Peyer's patch (tissue), 4 donors: ENCODE data around the gene SPOCK3. TPM values are rescaled to one million over a fixed set of nuclear protein-coding genes. Genes with fewer than 3 reads are reported as not detected.
"Not testable (repeated sequence)": the region's sequence is repeated elsewhere in the genome, so short reads cannot be mapped to it uniquely, and the experiment has no call there.

Source experiments
- DNase-seq, 3 donors: peaks; one replicate each; pipeline ENCODE4 v3.0.0-alpha.2; 2017 to 2019
- H3K27ac ChIP-seq, 4 donors: fragments of 200-600 bp; sonication (generic); one replicate each; pipeline ENCODE4 v1.5.1; 2016 to 2019
- H3K27me3 ChIP-seq, 2 donors: fragments of 200-600 bp; sonication (generic); one replicate each; pipeline ENCODE4 v1.5.1; 2019
- H3K36me3 ChIP-seq, 3 donors: fragments of 200-600 bp; sonication (generic); one replicate each; pipeline ENCODE4 v1.5.1; 2016 to 2019
- H3K4me1 ChIP-seq, 4 donors: fragments of 200-600 bp; sonication (generic); one replicate each; pipeline ENCODE4 v1.5.1; 2016 to 2019
- H3K4me3 ChIP-seq, 4 donors: fragments of 200-600 bp; sonication (generic); 1 replicate in 3 of 4; 2 replicates in 1 of 4; pipeline ENCODE4 v1.5.1; 2016 to 2019; ENCODE audit warnings: mild to moderate bottlenecking in 1 of 4
- H3K9me3 ChIP-seq, 4 donors: fragments of 200-600 bp; sonication (generic); one replicate each; pipeline ENCODE4 v1.5.1; 2016 to 2019; ENCODE audit warnings: mild to moderate bottlenecking in 1 of 4
- POLR2A ChIP-seq, 2 donors: fragments of 450-650 bp; IDR thresholded peaks; one replicate each; pipeline ENCODE4 v1.5.1; 2017; ENCODE audit warnings: antibody characterized with exemption in 2 of 2, mild to moderate bottlenecking in 2 of 2, moderate library complexity in 2 of 2
- total RNA-seq, 4 donors: library from RNA; depleted of rRNA; stranded (reverse); fragments of >200 nt; gene quantifications; one replicate each; pipeline ENCODE4 v1.1.0, GENCODE V29; 2016
- TF ChIP-seq, protein P1 (sequence below), 6 experiments: fragments of 450-650 bp in 4 of 6; fragments of 200-600 bp in 2 of 6; sonication (generic) in 1 of 6; IDR thresholded peaks; one replicate each; pipeline ENCODE4 v1.5.1; 2017 to 2019; ENCODE audit warnings: antibody characterized with exemption in 6 of 6, mild to moderate bottlenecking in 3 of 6, moderate library complexity in 1 of 6

The SPOCK3 gene
- total RNA-seq, 4 donors from 2014 or later, result 1.7 TPM; not detected in 3

DNA sequence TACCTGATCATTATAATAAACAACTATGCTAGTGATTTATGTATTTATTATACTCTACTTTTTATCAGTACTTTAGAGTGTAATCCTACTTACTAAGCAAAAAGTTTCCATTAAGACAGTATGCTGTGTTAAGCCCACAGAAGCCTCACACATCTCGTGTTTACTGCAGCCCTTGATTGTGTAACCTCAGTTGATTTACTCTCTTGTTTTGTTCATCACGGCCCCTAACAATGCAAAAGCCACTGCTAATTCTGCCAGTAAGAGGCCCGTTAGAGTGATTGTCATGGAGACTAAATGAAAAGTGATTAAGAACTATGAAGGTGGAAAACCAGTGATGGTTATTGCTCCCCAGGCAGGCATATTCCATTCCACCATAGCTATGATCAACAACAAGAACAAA, 436.2 kb downstream of the SPOCK3 start:
- no peaks in the 10 kb centered on the region for H3K4me1 ChIP-seq
- H3K36me3 ChIP-seq, result no peaks in the 10 kb centered on the region
- H3K4me3 ChIP-seq, result no peak overlapping the region
- no peaks in the 10 kb centered on the region for H3K27me3 ChIP-seq
- no peak overlapping the region for H3K27ac ChIP-seq
- no peak for DNase-seq
- no peak for TF ChIP-seq POLR2A (IDR thresholded peaks at IDR 0.05)
- TF ChIP-seq, protein P1, sequence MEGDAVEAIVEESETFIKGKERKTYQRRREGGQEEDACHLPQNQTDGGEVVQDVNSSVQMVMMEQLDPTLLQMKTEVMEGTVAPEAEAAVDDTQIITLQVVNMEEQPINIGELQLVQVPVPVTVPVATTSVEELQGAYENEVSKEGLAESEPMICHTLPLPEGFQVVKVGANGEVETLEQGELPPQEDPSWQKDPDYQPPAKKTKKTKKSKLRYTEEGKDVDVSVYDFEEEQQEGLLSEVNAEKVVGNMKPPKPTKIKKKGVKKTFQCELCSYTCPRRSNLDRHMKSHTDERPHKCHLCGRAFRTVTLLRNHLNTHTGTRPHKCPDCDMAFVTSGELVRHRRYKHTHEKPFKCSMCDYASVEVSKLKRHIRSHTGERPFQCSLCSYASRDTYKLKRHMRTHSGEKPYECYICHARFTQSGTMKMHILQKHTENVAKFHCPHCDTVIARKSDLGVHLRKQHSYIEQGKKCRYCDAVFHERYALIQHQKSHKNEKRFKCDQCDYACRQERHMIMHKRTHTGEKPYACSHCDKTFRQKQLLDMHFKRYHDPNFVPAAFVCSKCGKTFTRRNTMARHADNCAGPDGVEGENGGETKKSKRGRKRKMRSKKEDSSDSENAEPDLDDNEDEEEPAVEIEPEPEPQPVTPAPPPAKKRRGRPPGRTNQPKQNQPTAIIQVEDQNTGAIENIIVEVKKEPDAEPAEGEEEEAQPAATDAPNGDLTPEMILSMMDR (IDR thresholded peaks at IDR 0.05), result no peak
- H3K9me3 ChIP-seq, result no peaks in the 10 kb centered on the region

DNA sequence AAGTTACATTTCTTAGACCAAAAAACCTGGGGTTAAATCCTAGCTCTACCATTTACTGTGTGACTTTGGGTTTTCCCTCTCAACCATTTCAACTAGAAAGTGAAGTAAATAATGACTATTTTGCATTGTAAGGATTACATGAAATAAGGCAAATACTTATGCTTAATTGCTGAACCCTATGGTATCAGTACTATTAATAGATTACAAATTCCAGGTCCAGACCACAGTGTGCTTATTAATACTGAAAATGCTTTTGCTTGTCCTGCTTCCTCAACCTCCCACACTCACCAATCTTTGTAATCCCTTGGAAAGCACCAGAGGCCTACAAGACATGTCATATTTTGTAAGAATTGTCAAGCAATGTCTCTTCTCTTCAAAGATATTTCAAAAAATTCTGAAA, 456.5 kb downstream of the SPOCK3 start:
- TF ChIP-seq, protein P1 (IDR thresholded peaks at IDR 0.05), result no peak
- TF ChIP-seq POLR2A (IDR thresholded peaks at IDR 0.05), result no peak
- Histone ChIP-seq H3K4me3 (no peak overlapping the region), H3K4me1 (no peaks in the 10 kb centered on the region), H3K27ac (no peak overlapping the region), H3K36me3 (no peaks in the 10 kb centered on the region), H3K27me3 (no peaks in the 10 kb centered on the region), H3K9me3 (no peaks in the 10 kb centered on the region)
- no peak for DNase-seq

DNA sequence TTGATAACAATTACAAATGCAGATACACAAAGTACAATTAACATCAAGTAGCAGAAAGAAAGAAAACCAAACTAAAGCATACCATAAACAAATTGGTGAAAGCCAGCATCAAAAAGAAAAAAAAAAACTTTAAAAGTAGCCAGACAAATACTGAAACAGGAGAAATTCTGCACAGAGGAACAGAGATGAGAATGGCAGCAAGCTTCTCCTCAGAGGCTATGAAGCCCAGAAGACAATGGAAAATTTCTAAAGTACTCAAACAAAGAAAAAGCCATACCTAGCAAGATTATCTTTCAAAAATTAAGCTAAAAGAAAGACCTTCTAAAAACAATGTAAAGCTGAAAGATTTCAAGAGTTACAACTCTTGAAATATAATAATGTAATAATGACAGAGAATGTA, 471.3 kb downstream of the SPOCK3 start:
- Histone ChIP-seq H3K4me1 (no peaks in the 10 kb centered on the region), H3K36me3 (no peaks in the 10 kb centered on the region), H3K27me3 (no peaks in the 10 kb centered on the region), H3K9me3 (no peaks in the 10 kb centered on the region), H3K4me3 (no peak overlapping the region), H3K27ac (no peak overlapping the region)
- DNase-seq, result no peak
- TF ChIP-seq, protein P1 (IDR thresholded peaks at IDR 0.05), result no peak
- no peak for TF ChIP-seq POLR2A (IDR thresholded peaks at IDR 0.05)

DNA sequence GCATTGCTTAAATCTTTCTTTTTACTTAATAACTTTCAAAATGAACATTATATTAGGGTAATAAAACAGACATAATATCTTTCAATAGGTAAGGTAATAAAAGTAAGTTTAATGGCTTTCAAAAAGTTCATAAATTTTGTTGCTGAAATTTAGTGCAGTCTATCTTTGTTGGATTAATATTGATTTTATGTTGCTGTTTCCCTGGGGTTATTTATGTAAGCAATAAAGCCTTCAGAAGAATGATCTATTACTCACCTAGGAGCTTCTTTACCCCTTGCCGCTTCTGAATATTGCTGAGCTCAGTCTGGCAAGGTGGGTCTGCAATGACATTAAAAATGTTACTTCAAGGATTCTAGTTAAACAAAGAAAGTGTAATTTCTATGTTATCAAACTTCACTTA, 492.6 kb downstream of the SPOCK3 start:
- Histone ChIP-seq H3K9me3 (no peaks in the 10 kb centered on the region), H3K4me3 (no peak overlapping the region), H3K27me3 (no peaks in the 10 kb centered on the region), H3K27ac (no peak overlapping the region), H3K4me1 (no peaks in the 10 kb centered on the region), H3K36me3 (no peaks in the 10 kb centered on the region)
- no peak for DNase-seq
- TF ChIP-seq POLR2A (IDR thresholded peaks at IDR 0.05), result no peak
- TF ChIP-seq, protein P1 (IDR thresholded peaks at IDR 0.05), result no peak

DNA sequence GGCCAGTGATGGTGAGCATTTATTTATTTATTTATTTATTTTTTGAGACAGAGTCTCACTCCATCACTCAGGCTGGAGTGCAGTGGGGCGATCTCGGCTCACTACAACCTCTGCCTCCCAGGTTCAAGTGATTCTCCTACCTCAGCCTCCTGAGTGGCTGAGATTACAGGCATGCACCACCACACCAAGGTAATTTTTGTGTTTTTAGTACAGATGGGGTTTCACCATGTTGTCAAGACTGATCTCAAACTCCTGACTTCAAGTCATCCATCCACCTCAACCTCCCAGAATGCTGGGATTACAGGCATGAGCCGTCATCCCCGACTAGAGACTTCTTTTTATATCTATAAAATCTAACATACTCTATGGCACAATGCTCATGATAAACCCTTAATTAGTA, 495.1 kb downstream of the SPOCK3 start:
- H3K4me3 ChIP-seq, H3K27me3 ChIP-seq, H3K36me3 ChIP-seq, H3K27ac ChIP-seq, H3K9me3 ChIP-seq, DNase-seq, H3K4me1 ChIP-seq: not testable (repeated sequence)

DNA sequence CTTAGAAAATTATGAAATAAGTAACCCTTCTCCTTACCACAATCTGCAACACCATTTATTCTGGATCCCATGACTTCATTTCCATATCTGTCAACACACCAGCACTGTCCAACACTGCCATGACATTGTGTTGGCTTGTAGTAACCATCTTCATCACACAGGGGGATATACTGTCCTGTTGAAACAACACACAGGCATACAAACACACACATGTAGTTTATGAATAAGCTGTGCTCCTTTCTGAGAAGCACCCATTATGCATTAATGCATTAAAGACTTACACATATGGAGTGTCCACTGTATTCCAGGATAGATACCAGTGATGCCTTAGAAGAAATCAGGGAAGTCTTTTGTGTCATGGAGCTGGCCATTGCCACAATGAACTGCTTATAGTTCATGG, 496.9 kb downstream of the SPOCK3 start:
- H3K27ac ChIP-seq, result no peak overlapping the region
- no peaks in the 10 kb centered on the region for H3K9me3 ChIP-seq
- TF ChIP-seq, protein P1 (IDR thresholded peaks at IDR 0.05), result no peak
- TF ChIP-seq POLR2A (IDR thresholded peaks at IDR 0.05), result no peak

More for the DNA sequence above, 496.9 kb downstream of the SPOCK3 start:
- H3K4me1 ChIP-seq, result no peaks in the 10 kb centered on the region
- no peak for DNase-seq
- no peaks in the 10 kb centered on the region for H3K36me3 ChIP-seq
- H3K27me3 ChIP-seq, result no peaks in the 10 kb centered on the region
- no peak overlapping the region for H3K4me3 ChIP-seq
